ENCODE data around the gene JAK3. TPM values are rescaled to one million over a fixed set of nuclear protein-coding genes. Genes with fewer than 3 reads are reported as not detected.

The JAK3 gene
- total RNA-seq, 1 donor from 2014 or later, result 30.9 TPM

GRCh38 chr19:17834350-17835181 is 13.2 kb downstream of the JAK3 start:
- H3K9me3 Mint-ChIP-seq (ENCODE audit: unreplicated experiment), result no peaks in the 10 kb centered on the region
- no peak overlapping the region for H3K4me3 Mint-ChIP-seq (ENCODE audit: unreplicated experiment)
- TF ChIP-seq CTCF (IDR thresholded peaks at IDR 0.05; ENCODE audit: unreplicated experiment), result no peak
- H3K27ac Mint-ChIP-seq (ENCODE audit: unreplicated experiment), result no peak overlapping the region
- peaks cover 5% of the 10 kb centered on the region for H3K4me1 Mint-ChIP-seq (ENCODE audit: unreplicated experiment)
- DNase-seq (ENCODE audit: low spot score), result no peak
- H3K27me3 Mint-ChIP-seq (ENCODE audit: unreplicated experiment), result peaks cover 8% of the 10 kb centered on the region
- H3K36me3 Mint-ChIP-seq (ENCODE audit: low read depth, unreplicated experiment), result peaks cover 17% of the 10 kb centered on the region

- no peak for TF ChIP-seq CTCF (IDR thresholded peaks at IDR 0.05; ENCODE audit: unreplicated experiment)
- no peaks in the 10 kb centered on the region for H3K9me3 Mint-ChIP-seq (ENCODE audit: unreplicated experiment)
- no peak overlapping the region for H3K4me3 Mint-ChIP-seq (ENCODE audit: unreplicated experiment)
- H3K27me3 Mint-ChIP-seq (ENCODE audit: unreplicated experiment), result peaks cover 6% of the 10 kb centered on the region
- peaks cover 7% of the 10 kb centered on the region for H3K4me1 Mint-ChIP-seq (ENCODE audit: unreplicated experiment)
- H3K36me3 Mint-ChIP-seq (ENCODE audit: low read depth, unreplicated experiment), result peaks cover 11% of the 10 kb centered on the region
- H3K27ac Mint-ChIP-seq (ENCODE audit: unreplicated experiment), result no peak overlapping the region
- DNase-seq (ENCODE audit: low spot score), result no peak
Observed at GRCh38 chr19:17832443-17833208, 15.2 kb downstream of the JAK3 start.

- no peaks in the 10 kb centered on the region for H3K9me3 Mint-ChIP-seq (ENCODE audit: unreplicated experiment)
- no peak for DNase-seq (ENCODE audit: low spot score)
- no peak for TF ChIP-seq CTCF (IDR thresholded peaks at IDR 0.05; ENCODE audit: unreplicated experiment)
- peaks cover 8% of the 10 kb centered on the region for H3K36me3 Mint-ChIP-seq (ENCODE audit: low read depth, unreplicated experiment)
- peaks cover 5% of the 10 kb centered on the region for H3K4me1 Mint-ChIP-seq (ENCODE audit: unreplicated experiment)
- peak overlapping the region; percentile 57 for H3K27ac Mint-ChIP-seq (ENCODE audit: unreplicated experiment)
- peaks cover 6% of the 10 kb centered on the region for H3K27me3 Mint-ChIP-seq (ENCODE audit: unreplicated experiment)
- no peak overlapping the region for H3K4me3 Mint-ChIP-seq (ENCODE audit: unreplicated experiment)
Observed at GRCh38 chr19:17831419-17831888, 16.3 kb downstream of the JAK3 start.

GRCh38 chr19:17830567-17831418 is 17.0 kb downstream of the JAK3 start:
- no peak for TF ChIP-seq CTCF (IDR thresholded peaks at IDR 0.05; ENCODE audit: unreplicated experiment)
- Mint-ChIP-seq H3K4me1 (ENCODE audit: unreplicated experiment) (peaks cover 4% of the 10 kb centered on the region), H3K9me3 (ENCODE audit: unreplicated experiment) (no peaks in the 10 kb centered on the region), H3K27ac (ENCODE audit: unreplicated experiment) (no peak overlapping the region), H3K36me3 (ENCODE audit: low read depth, unreplicated experiment) (peaks cover 7% of the 10 kb centered on the region), H3K27me3 (ENCODE audit: unreplicated experiment) (peaks cover 3% of the 10 kb centered on the region), H3K4me3 (ENCODE audit: unreplicated experiment) (peak overlapping the region; percentile 35)
- DNase-seq (ENCODE audit: low spot score), result peak; percentile 88

Measured in endothelial cell (in vitro differentiated cells).